GM12892 (cell line): Measurements from ENCODE around the gene HHAT.

Source experiments
- POLR2A ChIP-seq: IDR thresholded peaks from 2 replicates; pipeline ENCODE4 v1.6.1; 2011; ENCODE audit warnings: low read depth, low read length, control low read depth
- POLR2AphosphoS5 ChIP-seq: IDR thresholded peaks from 2 replicates; pipeline ENCODE4 v1.6.1; 2011; ENCODE audit warnings: low read depth, low read length, control low read depth
- TAF1 ChIP-seq: IDR thresholded peaks from 2 replicates; pipeline ENCODE4 v1.6.1; 2011; ENCODE audit warnings: low read depth, mild to moderate bottlenecking, control low read depth, low read length, borderline replicate concordance

- TF ChIP-seq POLR2A: no peak
- no peak for TF ChIP-seq TAF1
- TF ChIP-seq POLR2AphosphoS5: no peak
Measured at GRCh38 chr1:210653771-210654170, 325.1 kb downstream of the HHAT start.
